Neural progenitor cell (in vitro differentiated cells): ENCODE data around the gene PLCL1. TPM values are rescaled to one million over a fixed set of nuclear protein-coding genes. Genes with fewer than 3 reads are reported as not detected.

ENCODE experiments used
- DNase-seq: peaks from one replicate; pipeline ENCODE4 v3.0.0-alpha.2; 2016; ENCODE audit warnings: low spot score
- H2AFZ ChIP-seq: fragments of 200-600 bp; sonication (generic); replicated peaks from 2 replicates; pipeline ENCODE4 v1.6.1; 2016; ENCODE audit warnings: antibody characterized with exemption
- H3F3A ChIP-seq: fragments of 200-600 bp; sonication (generic); 2 replicates; pipeline ENCODE4 v1.6.1; 2016; ENCODE audit warnings: antibody characterized with exemption, low read depth
- H3K27ac ChIP-seq: fragments of 200-600 bp; sonication (generic); 2 replicates; pipeline ENCODE4 v1.5.1; 2016; ENCODE audit warnings: mild to moderate bottlenecking
- H3K27me3 ChIP-seq: fragments of 200-600 bp; sonication (generic); 2 replicates; pipeline ENCODE4 v1.6.1; 2016; ENCODE audit warnings: mild to moderate bottlenecking, moderate library complexity
- H3K36me3 ChIP-seq: fragments of 200-600 bp; sonication (generic); 2 replicates; pipeline ENCODE4 v1.5.1; 2016
- H3K4me1 ChIP-seq: fragments of 200-600 bp; sonication (generic); 2 replicates; pipeline ENCODE4 v1.6.1; 2016; ENCODE audit warnings: mixed run types
- H3K4me2 ChIP-seq: fragments of 200-600 bp; sonication (generic); 2 replicates; pipeline ENCODE4 v1.6.1; 2016
- H3K4me3 ChIP-seq: fragments of 200-600 bp; sonication (generic); 2 replicates; pipeline ENCODE4 v1.5.1; 2016
- H3K79me2 ChIP-seq: fragments of 200-600 bp; sonication (generic); 2 replicates; pipeline ENCODE4 v1.6.1; 2016; ENCODE audit warnings: low read depth
- H3K9ac ChIP-seq: fragments of 200-600 bp; sonication (generic); 2 replicates; pipeline ENCODE4 v1.6.1; 2016
- H3K9me3 ChIP-seq: fragments of 200-600 bp; sonication (generic); 2 replicates; pipeline ENCODE4 v1.5.1; 2016; ENCODE audit warnings: low read depth
- H4K20me1 ChIP-seq: fragments of 200-600 bp; sonication (generic); 2 replicates; pipeline ENCODE4 v1.6.1; 2016; ENCODE audit warnings: low read depth
- H3K27ac Mint-ChIP-seq: 3 replicates; pipeline ENCODE4 v1.8.0; 2021; ENCODE audit warnings: mixed read lengths
- H3K27me3 Mint-ChIP-seq: 2 replicates; pipeline ENCODE4 v1.8.0; 2022; ENCODE audit warnings: low read depth, mild to moderate bottlenecking, inconsistent platforms, moderate library complexity, mixed read lengths; ENCODE audit not compliant: insufficient read depth
- H3K36me3 Mint-ChIP-seq: 3 replicates; pipeline ENCODE4 v1.8.0; 2021; ENCODE audit warnings: mixed read lengths
- H3K4me1 Mint-ChIP-seq: 3 replicates; pipeline ENCODE4 v1.8.0; 2021; ENCODE audit warnings: mixed read lengths
- H3K4me3 Mint-ChIP-seq: 3 replicates; pipeline ENCODE4 v1.8.0; 2021; ENCODE audit warnings: mild to moderate bottlenecking, moderate library complexity, mixed read lengths
- H3K9me3 Mint-ChIP-seq: 3 replicates; pipeline ENCODE4 v1.8.0; 2020; ENCODE audit warnings: mixed read lengths
- EZH2 ChIP-seq: fragments of 200-600 bp; sonication (generic); IDR thresholded peaks from 2 replicates; pipeline ENCODE4 v1.6.1; 2017; ENCODE audit warnings: antibody characterized with exemption, mild to moderate bottlenecking, moderate library complexity
- EZH2phosphoT487 ChIP-seq: fragments of 200-600 bp; sonication (generic); IDR thresholded peaks from 2 replicates; pipeline ENCODE4 v1.6.1; 2017; ENCODE audit warnings: antibody characterized with exemption
- total RNA-seq: library from RNA; depleted of rRNA; stranded (reverse); fragments of >200 nt; gene quantifications from 2 replicates; pipeline ENCODE4 v1.2.3, GENCODE V29; 2015; ENCODE audit warnings: low replicate concordance
- TF ChIP-seq, protein P1 (sequence below): fragments of 200-600 bp; sonication (generic); IDR thresholded peaks from 2 replicates; pipeline ENCODE4 v1.5.1; 2017; ENCODE audit warnings: antibody characterized with exemption, mild to moderate bottlenecking

PLCL1 gene
- total RNA-seq, 1 donor from 2014 or later: 0.41 TPM

DNA sequence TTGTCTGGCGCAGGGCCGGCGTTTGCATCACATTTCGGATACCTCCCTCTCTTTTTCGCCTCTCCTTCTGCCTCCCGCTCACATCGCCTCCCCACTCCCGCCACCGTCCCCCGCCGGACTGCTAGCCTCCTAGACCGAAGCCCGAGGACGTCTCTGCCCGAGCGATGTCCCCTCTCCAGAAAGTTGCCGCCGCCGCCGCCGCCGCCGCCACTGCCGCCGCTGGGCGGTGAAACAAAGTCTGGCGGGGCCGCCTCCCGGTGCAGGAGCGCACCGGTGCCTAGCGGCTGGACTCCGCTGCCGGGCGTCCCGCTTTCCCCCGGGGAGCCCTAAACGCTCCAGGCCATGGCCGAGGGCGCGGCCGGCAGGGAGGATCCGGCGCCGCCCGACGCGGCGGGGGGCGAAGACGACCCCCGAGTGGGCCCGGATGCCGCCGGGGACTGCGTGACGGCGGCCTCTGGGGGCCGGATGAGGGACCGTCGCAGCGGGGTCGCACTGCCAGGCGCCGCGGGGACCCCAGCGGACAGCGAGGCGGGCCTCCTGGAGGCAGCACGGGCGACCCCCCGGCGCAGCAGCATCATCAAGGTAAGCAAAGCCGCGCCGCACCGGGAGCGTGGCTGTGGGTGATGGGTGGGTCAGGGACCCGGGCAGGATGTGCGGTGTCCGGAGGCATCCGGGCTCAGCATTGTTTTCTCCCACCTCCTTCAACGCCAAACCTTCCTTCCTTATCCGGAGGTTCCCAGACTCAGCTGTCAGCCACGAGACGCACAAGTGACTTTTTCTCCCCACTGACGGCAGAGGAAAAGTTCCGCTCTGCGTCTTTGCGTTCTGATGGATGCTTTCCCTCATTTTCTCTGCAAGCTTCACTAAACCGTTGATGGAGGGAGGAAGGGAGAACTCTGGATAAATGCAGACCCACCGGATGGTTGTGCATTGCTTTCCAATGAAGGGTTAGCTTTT, 643 bp downstream of the PLCL1 start:
- Mint-ChIP-seq H3K4me1 (peaks cover 16% of the 10 kb centered on the region), H3K27ac (no peak overlapping the region), H3K9me3 (no peaks in the 10 kb centered on the region), H3K4me3 (peak overlapping the region; percentile 91), H3K36me3 (no peaks in the 10 kb centered on the region), H3K27me3 (peaks cover 31% of the 10 kb centered on the region)
- H3K4me3 ChIP-seq: peak overlapping the region; percentile 90
- no peak overlapping the region for H3K27ac ChIP-seq
- H3K36me3 ChIP-seq: no peaks in the 10 kb centered on the region
- DNase-seq: peak; percentile 52
- peaks cover 14% of the 10 kb centered on the region for H3F3A ChIP-seq
- TF ChIP-seq EZH2phosphoT487: peak; percentile 57
- peak; percentile 69 for TF ChIP-seq EZH2
- TF ChIP-seq, protein P1, sequence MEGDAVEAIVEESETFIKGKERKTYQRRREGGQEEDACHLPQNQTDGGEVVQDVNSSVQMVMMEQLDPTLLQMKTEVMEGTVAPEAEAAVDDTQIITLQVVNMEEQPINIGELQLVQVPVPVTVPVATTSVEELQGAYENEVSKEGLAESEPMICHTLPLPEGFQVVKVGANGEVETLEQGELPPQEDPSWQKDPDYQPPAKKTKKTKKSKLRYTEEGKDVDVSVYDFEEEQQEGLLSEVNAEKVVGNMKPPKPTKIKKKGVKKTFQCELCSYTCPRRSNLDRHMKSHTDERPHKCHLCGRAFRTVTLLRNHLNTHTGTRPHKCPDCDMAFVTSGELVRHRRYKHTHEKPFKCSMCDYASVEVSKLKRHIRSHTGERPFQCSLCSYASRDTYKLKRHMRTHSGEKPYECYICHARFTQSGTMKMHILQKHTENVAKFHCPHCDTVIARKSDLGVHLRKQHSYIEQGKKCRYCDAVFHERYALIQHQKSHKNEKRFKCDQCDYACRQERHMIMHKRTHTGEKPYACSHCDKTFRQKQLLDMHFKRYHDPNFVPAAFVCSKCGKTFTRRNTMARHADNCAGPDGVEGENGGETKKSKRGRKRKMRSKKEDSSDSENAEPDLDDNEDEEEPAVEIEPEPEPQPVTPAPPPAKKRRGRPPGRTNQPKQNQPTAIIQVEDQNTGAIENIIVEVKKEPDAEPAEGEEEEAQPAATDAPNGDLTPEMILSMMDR: no peak
- H4K20me1 ChIP-seq: peaks cover 11% of the 10 kb centered on the region
- H3K4me2 ChIP-seq: peak overlapping the region; percentile 99
- no peaks in the 10 kb centered on the region for H3K9me3 ChIP-seq
- H3K4me1 ChIP-seq: peaks cover 4% of the 10 kb centered on the region
- H3K79me2 ChIP-seq: no peaks in the 10 kb centered on the region
- peaks cover 89% of the 10 kb centered on the region for H3K27me3 ChIP-seq
- H3K9ac ChIP-seq: no peak overlapping the region
- no peak overlapping the region for H2AFZ ChIP-seq

DNA sequence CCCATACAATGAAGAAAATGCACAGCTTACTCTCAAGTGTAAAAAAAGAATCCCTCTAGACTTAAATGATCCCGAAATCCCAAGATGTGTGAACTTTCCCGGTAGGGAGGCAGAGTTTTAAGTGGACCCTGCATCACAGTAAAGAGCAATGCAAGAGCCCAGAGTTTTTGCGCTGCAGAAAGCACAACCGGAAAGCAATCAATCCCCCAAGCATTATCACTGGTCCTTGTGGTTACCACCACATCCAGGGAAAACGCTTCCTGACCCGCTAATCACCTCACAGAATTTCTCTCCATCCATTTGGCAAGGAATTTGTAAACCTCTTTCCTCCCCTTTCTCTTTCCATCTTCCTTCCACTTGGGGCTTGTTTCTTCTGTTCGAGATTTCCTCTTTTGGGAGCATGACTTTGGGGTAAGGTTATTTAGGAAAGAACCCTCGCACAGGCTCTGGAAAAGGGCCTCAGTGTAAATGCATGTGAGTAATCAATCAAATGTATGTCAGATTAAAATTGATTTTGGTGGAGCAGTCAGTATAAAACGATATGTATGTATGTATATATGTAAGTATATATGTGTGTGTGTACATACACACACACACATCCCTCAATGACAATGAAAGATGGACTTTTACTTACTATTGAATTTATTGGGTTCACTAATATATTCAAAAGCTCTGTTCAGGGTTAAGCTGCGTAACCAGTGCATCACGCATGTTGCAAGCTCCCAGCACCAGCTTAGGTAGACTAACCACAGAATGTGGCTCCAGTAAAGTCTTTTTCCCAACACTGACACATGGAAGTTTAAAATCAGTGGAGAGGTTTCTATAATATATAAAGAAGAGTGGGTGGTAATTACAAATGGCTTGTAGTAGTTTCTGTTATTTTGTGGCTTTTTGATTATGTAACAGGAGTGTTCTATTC, 1.6 kb downstream of the PLCL1 start:
- peak overlapping the region; percentile 90 for H3K4me3 ChIP-seq
- no peak overlapping the region for H2AFZ ChIP-seq
- peaks cover 14% of the 10 kb centered on the region for H3F3A ChIP-seq
- peak; percentile 65 for TF ChIP-seq EZH2
- TF ChIP-seq, protein P1: no peak
- peak; percentile 17 for TF ChIP-seq EZH2phosphoT487
- H3K36me3 ChIP-seq: no peaks in the 10 kb centered on the region
- Mint-ChIP-seq H3K4me1 (peaks cover 16% of the 10 kb centered on the region), H3K36me3 (no peaks in the 10 kb centered on the region), H3K27ac (no peak overlapping the region), H3K9me3 (no peaks in the 10 kb centered on the region), H3K27me3 (peaks cover 31% of the 10 kb centered on the region), H3K4me3 (peak overlapping the region; percentile 91)
- no peak overlapping the region for H3K9ac ChIP-seq
- peaks cover 11% of the 10 kb centered on the region for H4K20me1 ChIP-seq
- H3K27me3 ChIP-seq: peaks cover 80% of the 10 kb centered on the region
- H3K4me1 ChIP-seq: peaks cover 4% of the 10 kb centered on the region
- H3K4me2 ChIP-seq: peak overlapping the region; percentile 99
- DNase-seq: no peak
- no peaks in the 10 kb centered on the region for H3K9me3 ChIP-seq
- H3K27ac ChIP-seq: no peak overlapping the region
- H3K79me2 ChIP-seq: no peaks in the 10 kb centered on the region

DNA sequence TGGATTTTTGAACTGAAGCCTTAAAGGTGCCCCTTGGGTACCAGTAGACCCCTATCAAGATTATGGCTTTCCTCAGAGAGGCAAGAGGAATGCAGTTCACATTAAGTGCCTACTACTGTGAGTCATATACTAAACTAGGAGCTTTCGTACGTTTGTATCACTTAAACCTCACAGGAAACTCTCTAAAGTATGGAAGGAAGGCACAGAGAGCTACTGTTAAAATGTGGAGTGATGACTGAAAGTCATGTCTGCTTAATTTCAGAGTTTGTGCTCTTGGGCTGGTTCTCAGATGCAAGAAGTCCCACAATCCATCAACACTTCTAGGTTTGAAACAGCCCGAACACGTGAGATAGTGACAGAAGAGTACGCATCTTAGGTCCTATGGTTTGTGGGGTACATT, 4.7 kb downstream of the PLCL1 start:
- TF ChIP-seq, protein P1: no peak
- TF ChIP-seq EZH2 (no peak), EZH2phosphoT487 (no peak)
- H3K9ac ChIP-seq: no peak overlapping the region
- H2AFZ ChIP-seq: no peak overlapping the region
- no peaks in the 10 kb centered on the region for H3K36me3 ChIP-seq
- H3K27me3 ChIP-seq: peaks cover 52% of the 10 kb centered on the region
- H3K27ac ChIP-seq: no peak overlapping the region
- Mint-ChIP-seq H3K4me3 (no peak overlapping the region), H3K36me3 (no peaks in the 10 kb centered on the region), H3K9me3 (no peaks in the 10 kb centered on the region), H3K4me1 (peaks cover 10% of the 10 kb centered on the region), H3K27ac (no peak overlapping the region), H3K27me3 (peaks cover 20% of the 10 kb centered on the region)
- H3K9me3 ChIP-seq: no peaks in the 10 kb centered on the region
- no peaks in the 10 kb centered on the region for H3K79me2 ChIP-seq
- peaks cover 9% of the 10 kb centered on the region for H3F3A ChIP-seq
- peaks cover 11% of the 10 kb centered on the region for H4K20me1 ChIP-seq
- H3K4me3 ChIP-seq: no peak overlapping the region
- peaks cover under 1% of the 10 kb centered on the region for H3K4me1 ChIP-seq
- no peak overlapping the region for H3K4me2 ChIP-seq
- DNase-seq: no peak
